SK-N-MC (cell line): ENCODE measurements around the gene TBC1D1.

Experiments
- EZH2 ChIP-seq: fragments of 200-600 bp; sonication (generic); IDR thresholded peaks from one replicate; pipeline ENCODE4 v1.6.1; 2017; ENCODE audit warnings: antibody characterized with exemption
- FOXP2 ChIP-seq: optimal IDR thresholded peaks from 2 replicates; pipeline ENCODE3; 2011; ENCODE audit warnings: mild to moderate bottlenecking, moderate library complexity; ENCODE audit not compliant: insufficient read depth; ENCODE audit errors: extremely low read length, control extremely low read depth
- POLR2AphosphoS5 ChIP-seq: IDR thresholded peaks from 2 replicates; pipeline ENCODE4 v1.6.1; 2012; ENCODE audit warnings: mild to moderate bottlenecking, low read depth, low read length, borderline replicate concordance

- TF ChIP-seq POLR2AphosphoS5 (no peak), EZH2 (no peak), FOXP2 (no peak)
Measured at GRCh38 chr4:37958932-37959331, 68.0 kb downstream of the TBC1D1 start.
